AG10803 (cell line): ENCODE data around the gene FHAD1.

Source experiments
- DNase-seq: peaks from one replicate; pipeline ENCODE4 v3.0.0; 2010; ENCODE audit warnings: low read depth
- H3K4me3 ChIP-seq: 2 replicates; pipeline ENCODE4 v1.5.1; 2011; ENCODE audit warnings: mild to moderate bottlenecking, low read length, control low read depth
- CTCF ChIP-seq: conservative IDR thresholded peaks from 2 replicates; pipeline ENCODE4 v1.5.1; 2011; ENCODE audit warnings: mild to moderate bottlenecking, low read length, control low read depth, inconsistent platforms

The FHAD1 gene

DNA sequence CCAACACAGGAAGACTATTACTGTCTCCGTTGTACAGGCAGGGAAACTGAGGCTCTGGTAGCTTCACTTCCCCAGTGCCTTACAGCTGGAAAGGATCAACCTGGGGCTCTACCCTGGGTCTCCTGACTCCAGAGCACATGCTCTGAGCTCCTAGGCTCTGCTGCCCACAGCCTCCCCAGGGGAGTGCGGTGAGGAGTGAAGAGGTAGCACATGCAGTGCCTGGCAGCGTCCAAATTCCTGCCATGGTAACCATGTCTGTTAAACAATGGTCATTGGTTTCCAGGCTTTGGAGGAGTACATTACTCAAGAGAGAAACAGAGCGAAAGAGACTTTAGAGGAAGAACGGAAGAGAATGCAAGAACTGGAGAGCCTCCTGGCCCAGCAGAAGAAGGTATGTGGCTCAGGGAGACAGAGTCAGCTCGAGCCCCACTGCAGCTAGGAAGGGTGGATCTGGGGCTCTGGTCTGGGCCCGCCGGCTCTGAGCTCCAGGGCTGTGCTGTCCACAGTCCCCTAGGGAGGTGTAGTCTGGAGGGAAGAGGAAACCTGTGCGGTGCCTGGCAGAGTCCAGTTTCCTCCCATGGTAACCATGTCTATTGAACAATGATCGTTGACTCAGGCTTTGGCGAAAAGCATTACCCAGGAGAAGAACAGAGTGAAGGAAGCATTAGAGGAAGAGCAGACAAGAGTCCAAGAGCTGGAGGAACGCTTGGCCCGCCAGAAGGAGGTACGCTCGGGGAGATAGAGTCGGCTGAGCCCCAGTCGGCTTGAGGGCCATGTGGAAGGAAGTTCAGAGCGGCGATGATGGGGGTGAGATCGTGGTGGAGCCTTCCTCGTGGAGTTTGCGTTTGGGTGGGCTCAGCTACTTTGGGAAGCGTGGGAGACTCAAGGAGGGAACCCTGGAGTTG lies 98.0 kb downstream of the FHAD1 start:
- DNase-seq = no peak
- no peak for TF ChIP-seq CTCF
- no peak overlapping the region for H3K4me3 ChIP-seq

- no peak for DNase-seq
- no peak for TF ChIP-seq CTCF
- H3K4me3 ChIP-seq = no peak overlapping the region
These were observed 98.8 kb downstream of the FHAD1 start for GRCh38 chr1:15345705-15346345.

DNA sequence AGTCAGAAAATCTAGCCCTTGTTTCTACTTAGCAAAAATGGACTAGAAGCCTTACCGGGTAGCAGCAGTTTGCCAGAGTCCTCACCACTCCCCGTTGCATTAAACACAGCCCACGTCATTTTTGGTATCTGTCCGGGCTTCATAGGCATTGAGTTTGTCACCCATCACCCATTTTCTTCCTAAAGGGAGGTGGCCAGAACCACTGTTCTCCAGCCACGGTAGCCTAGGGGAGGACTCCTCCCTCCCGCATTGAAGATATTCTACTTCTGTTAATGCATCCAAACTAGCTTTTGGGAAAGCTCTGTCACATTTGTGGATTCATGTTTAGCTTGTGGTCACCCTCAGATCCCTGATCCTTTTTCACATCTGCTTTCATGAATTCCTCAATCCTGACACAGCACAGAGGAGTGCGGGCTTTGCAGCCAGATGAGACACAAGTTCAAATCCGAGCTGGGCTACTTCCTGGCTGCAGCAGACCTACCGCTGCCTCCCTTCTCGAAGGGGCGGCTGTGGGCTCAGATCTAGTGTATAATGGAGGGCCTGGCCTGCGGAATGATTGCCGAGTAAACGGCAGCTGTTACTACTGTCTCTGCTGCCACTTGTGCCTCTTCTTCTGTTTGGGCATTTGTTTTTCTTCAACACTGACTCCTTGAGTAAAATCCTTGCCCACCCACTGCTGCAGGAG lies 99.5 kb downstream of the FHAD1 start:
- no peak overlapping the region for H3K4me3 ChIP-seq
- TF ChIP-seq CTCF = no peak
- peak; percentile 21 for DNase-seq

DNA sequence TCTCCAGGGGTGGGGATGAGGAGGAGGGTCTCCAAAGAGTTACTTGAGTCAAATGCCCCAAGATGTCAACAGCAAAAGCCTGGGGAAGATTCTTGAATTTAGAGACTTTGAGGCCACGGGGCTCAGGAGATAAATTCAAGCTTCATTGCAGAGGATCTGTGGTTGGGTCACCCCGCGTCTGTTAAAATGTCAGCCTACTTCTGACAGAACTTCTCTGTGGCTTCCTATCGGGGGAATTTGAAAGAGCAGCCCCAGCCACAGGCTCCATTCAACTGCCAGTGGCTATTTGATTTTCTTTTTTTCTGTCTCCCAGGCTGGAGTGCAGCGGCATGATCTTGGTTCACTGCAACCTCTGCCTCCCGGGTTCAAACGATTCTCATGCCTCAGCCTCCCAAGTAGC lies 100.2 kb downstream of the FHAD1 start:
- TF ChIP-seq CTCF = no peak
- DNase-seq = no peak
- no peak overlapping the region for H3K4me3 ChIP-seq

DNA sequence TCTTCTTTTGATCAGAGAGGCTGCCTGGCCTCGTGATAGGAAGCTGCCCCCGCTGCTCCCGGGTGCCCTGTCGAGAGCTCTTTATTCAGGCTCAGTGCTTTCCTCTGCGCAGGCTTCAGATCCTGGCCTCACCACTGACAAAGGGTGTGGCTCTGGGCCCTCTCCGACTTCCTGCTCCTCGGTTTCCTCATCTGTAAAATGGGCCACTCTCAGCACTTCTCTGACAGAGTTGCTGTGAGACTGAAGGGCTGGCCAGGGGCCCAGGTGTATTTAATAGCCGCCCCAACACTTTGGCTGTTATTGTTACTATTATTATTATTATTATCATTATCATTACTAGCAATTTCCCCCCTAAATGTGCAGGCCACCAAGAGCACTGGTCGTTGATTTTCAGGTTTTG lies 101.6 kb downstream of the FHAD1 start:
- DNase-seq = no peak
- no peak for TF ChIP-seq CTCF
- no peak overlapping the region for H3K4me3 ChIP-seq

GRCh38 chr1:15349133-15349532 lies 102.1 kb downstream of the FHAD1 start:
- no peak for DNase-seq
- no peak for TF ChIP-seq CTCF
- H3K4me3 ChIP-seq = no peak overlapping the region
